Effector memory CD4-positive, alpha-beta T cell (primary cell): ENCODE data around the gene NOSTRIN.
"Not testable (repeated sequence)": the region's sequence is repeated elsewhere in the genome, so short reads cannot be mapped to it uniquely, and the experiment has no call there.

Experiments
- DNase-seq, 3 donors: peaks; one replicate each; pipeline ENCODE4 v3.0.0-alpha.2; 2020
- H3K27ac ChIP-seq: 2 replicates; pipeline ENCODE4 v1.7.0; 2013; ENCODE audit warnings: mild to moderate bottlenecking, low read length, moderate library complexity; ENCODE audit not compliant: insufficient read depth, poor library complexity, severe bottlenecking
- H3K27me3 ChIP-seq: replicated peaks from 2 replicates; pipeline ENCODE4 v1.7.0; 2013; ENCODE audit warnings: mild to moderate bottlenecking, low read length; ENCODE audit not compliant: insufficient read depth, control insufficient read depth, poor library complexity, severe bottlenecking
- H3K36me3 ChIP-seq: 2 replicates; pipeline ENCODE4 v1.7.0; 2013; ENCODE audit warnings: mild to moderate bottlenecking, low read length, moderate library complexity; ENCODE audit not compliant: control insufficient read depth, insufficient read depth
- H3K4me1 ChIP-seq: 2 replicates; pipeline ENCODE4 v1.7.0; 2013; ENCODE audit warnings: low read length, mild to moderate bottlenecking; ENCODE audit not compliant: control insufficient read depth, insufficient read depth, poor library complexity, severe bottlenecking
- H3K4me3 ChIP-seq: 2 replicates; pipeline ENCODE4 v1.7.0; 2013; ENCODE audit warnings: low read length, low read depth, mild to moderate bottlenecking; ENCODE audit not compliant: insufficient read depth, poor library complexity, severe bottlenecking
- H3K9me3 ChIP-seq: 2 replicates; pipeline ENCODE4 v1.7.0; 2013; ENCODE audit warnings: mild to moderate bottlenecking, low read length, moderate library complexity; ENCODE audit not compliant: control insufficient read depth

NOSTRIN gene

GRCh38 chr2:168867164-168867563, 64.7 kb downstream of the NOSTRIN start:
- not testable (repeated sequence) for DNase-seq, H3K36me3 ChIP-seq, H3K9me3 ChIP-seq, H3K4me1 ChIP-seq, H3K27me3 ChIP-seq, H3K27ac ChIP-seq, H3K4me3 ChIP-seq

- H3K36me3 ChIP-seq, H3K9me3 ChIP-seq, H3K4me1 ChIP-seq, H3K27me3 ChIP-seq, DNase-seq, H3K27ac ChIP-seq, H3K4me3 ChIP-seq: not testable (repeated sequence)
These were observed 67.9 kb downstream of the NOSTRIN start for GRCh38 chr2:168870369-168870768.

- H3K27me3 ChIP-seq, H3K36me3 ChIP-seq, DNase-seq, H3K9me3 ChIP-seq, H3K27ac ChIP-seq, H3K4me3 ChIP-seq, H3K4me1 ChIP-seq: not testable (repeated sequence)
These were observed 68.4 kb downstream of the NOSTRIN start for GRCh38 chr2:168870824-168871223.

DNA sequence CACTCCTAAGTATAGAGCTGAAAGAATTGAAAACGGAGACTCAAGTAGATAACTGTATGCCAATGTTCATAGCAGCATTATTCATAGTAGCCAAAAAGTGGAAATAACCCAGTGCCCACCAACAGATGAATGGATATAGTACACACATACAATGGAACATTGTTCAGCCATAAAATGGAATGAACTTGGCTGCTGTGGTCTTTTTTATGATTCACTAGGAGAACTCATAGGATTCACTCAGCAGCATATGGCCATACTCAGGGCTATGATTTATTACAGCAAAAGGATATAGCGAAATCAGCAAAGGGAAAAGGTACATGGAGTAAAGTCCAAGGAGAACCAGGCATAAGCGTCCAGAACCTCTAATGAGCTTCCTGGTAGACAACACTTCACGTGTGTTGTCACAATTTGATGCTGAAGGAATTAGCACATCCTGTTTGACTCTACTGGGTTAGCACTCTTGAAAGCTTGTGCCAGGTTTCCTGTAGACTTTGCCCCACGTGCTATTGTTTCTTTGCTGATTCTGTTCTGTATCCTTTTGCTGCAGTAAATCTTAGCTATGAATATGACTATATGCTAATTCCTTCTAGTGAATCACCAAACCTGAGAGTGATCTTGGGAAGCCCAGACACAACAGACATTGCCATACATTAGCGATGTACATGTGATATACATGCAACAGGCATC, 72.1 kb downstream of the NOSTRIN start:
- Histone ChIP-seq H3K27ac (no peak overlapping the region), H3K9me3 (no peaks in the 10 kb centered on the region), H3K36me3 (no peaks in the 10 kb centered on the region), H3K4me3 (no peak overlapping the region), H3K4me1 (no peaks in the 10 kb centered on the region), H3K27me3 (no peaks in the 10 kb centered on the region)
- DNase-seq, result no peak

- H3K4me1 ChIP-seq, H3K36me3 ChIP-seq, H3K27ac ChIP-seq, H3K27me3 ChIP-seq, H3K9me3 ChIP-seq, DNase-seq, H3K4me3 ChIP-seq: not testable (repeated sequence)
These were observed 79.7 kb downstream of the NOSTRIN start for GRCh38 chr2:168882163-168882562.

GRCh38 chr2:168884975-168885374, 82.5 kb downstream of the NOSTRIN start:
- Histone ChIP-seq H3K4me3 (no peak overlapping the region), H3K27ac (no peak overlapping the region), H3K27me3 (no peaks in the 10 kb centered on the region), H3K36me3 (no peaks in the 10 kb centered on the region), H3K9me3 (no peaks in the 10 kb centered on the region), H3K4me1 (peaks cover 3% of the 10 kb centered on the region)
- no peak for DNase-seq

DNA sequence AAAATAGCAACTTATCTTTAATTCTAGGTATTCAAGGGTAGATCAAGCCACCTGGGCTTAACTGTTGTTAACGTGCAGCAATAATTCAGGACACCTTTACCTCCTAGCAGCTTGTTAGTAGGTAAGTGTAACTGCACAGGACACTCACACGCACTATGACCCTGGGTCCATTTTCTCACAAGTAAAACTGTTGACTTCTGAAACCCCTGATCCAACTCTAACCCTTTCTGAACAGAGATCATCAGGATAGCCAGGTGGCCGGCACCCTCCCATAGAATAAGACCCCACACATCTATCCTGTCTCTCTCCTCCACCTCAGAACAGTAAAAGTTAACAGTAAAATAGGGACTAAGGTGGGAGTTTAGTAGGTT, 87.2 kb downstream of the NOSTRIN start:
- Histone ChIP-seq H3K9me3 (no peaks in the 10 kb centered on the region), H3K4me3 (peak overlapping the region; percentile 65), H3K27me3 (no peaks in the 10 kb centered on the region), H3K27ac (no peak overlapping the region), H3K4me1 (peaks cover 4% of the 10 kb centered on the region), H3K36me3 (no peaks in the 10 kb centered on the region)
- DNase-seq, result no peak

DNA sequence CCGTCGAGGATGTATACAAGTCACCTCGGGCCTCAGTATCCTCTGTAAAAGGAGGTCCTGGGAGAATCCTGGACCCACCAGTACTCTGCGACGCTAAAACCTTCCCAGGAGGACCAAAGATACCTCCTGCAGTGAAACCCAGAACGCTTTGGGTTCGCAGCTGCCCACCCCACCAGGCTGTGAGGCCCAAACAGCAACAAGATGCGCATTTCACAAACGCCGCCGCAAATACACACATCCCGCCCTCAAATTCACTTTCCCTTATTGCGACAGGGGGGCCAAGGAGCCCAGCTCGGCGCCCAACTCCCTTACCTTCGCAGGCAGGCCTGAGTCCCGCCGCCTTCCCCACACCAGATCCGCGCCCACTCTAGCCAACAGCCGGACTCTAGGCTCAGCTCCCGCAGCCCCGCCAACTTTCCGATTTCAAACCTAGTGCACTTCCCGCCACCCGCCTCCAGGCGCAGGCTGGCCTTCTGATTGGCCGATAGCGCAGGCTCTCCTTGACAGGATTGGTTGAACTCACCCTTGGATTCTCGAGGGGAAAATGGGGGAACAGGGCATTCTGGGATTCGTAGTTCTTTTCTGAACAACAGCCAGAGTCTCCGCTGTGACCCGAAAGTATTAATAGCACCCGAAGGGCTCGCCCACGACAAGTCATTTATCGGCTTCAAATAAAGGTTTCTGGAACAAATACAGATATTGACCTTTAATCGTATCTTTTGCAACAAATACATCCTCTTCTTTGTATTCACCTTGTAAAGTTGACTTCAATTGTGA, 87.8 kb downstream of the NOSTRIN start, which contains the start of gene SPC25:
Gene SPC25, minus strand, starts transcription at position 425 of the 777 bp plus-strand sequence. CDS start 911 bp downstream, outside the sequence.
- peak; percentile 74 to 85 (median 79) for DNase-seq
- Histone ChIP-seq H3K9me3 (no peaks in the 10 kb centered on the region), H3K36me3 (no peaks in the 10 kb centered on the region), H3K27me3 (no peaks in the 10 kb centered on the region), H3K27ac (no peak within 1 kb of the TSS), H3K4me1 (peaks cover 4% of the 10 kb centered on the region), H3K4me3 (peak within 1 kb of the TSS; percentile 65)

- DNase-seq, result no peak
- H3K36me3 ChIP-seq, result no peaks in the 10 kb centered on the region
- H3K9me3 ChIP-seq, result no peaks in the 10 kb centered on the region
- H3K27me3 ChIP-seq, result no peaks in the 10 kb centered on the region
- H3K27ac ChIP-seq, result no peak overlapping the region
- H3K4me3 ChIP-seq, result no peak overlapping the region
- H3K4me1 ChIP-seq, result peaks cover 4% of the 10 kb centered on the region
These were observed 89.9 kb downstream of the NOSTRIN start for GRCh38 chr2:168892327-168892726.

GRCh38 chr2:168894101-168894500, 91.7 kb downstream of the NOSTRIN start:
- DNase-seq, result no peak
- H3K9me3 ChIP-seq, result no peaks in the 10 kb centered on the region
- no peaks in the 10 kb centered on the region for H3K36me3 ChIP-seq
- no peak overlapping the region for H3K27ac ChIP-seq
- H3K27me3 ChIP-seq, result no peaks in the 10 kb centered on the region
- H3K4me3 ChIP-seq, result no peak overlapping the region
- H3K4me1 ChIP-seq, result peaks cover 4% of the 10 kb centered on the region
